Tibial nerve (tissue), 4 donors: ENCODE data around the gene RNPEPL1. TPM values are rescaled to one million over a fixed set of nuclear protein-coding genes. Genes with fewer than 3 reads are reported as not detected.

Experiments used
- DNase-seq, 2 donors: peaks; one replicate each; pipeline ENCODE4 v3.0.0-alpha.2; 2019; ENCODE audit warnings: low spot score in 2 of 2
- H3K27ac ChIP-seq, 4 donors: fragments of 200-600 bp; sonication (generic) in 3 of 4; one replicate each; pipeline ENCODE4 v1.5.1; 2017 to 2019; ENCODE audit warnings: mild to moderate bottlenecking in 1 of 4
- H3K27me3 ChIP-seq, 2 donors: fragments of 200-600 bp; sonication (generic) in 1 of 2; one replicate each; pipeline versions ENCODE4 v1.5.1 to v1.6.0; 2017 to 2019
- H3K36me3 ChIP-seq, 3 donors: fragments of 200-600 bp; sonication (generic); one replicate each; pipeline ENCODE4 v1.5.1; 2018 to 2019
- H3K4me1 ChIP-seq, 4 donors: fragments of 200-600 bp; sonication (generic) in 3 of 4; one replicate each; pipeline ENCODE4 v1.5.1; 2017 to 2019
- H3K4me3 ChIP-seq, 4 donors: fragments of 200-600 bp; sonication (generic) in 3 of 4; one replicate each; pipeline ENCODE4 v1.5.1; 2017 to 2019; ENCODE audit warnings: mild to moderate bottlenecking in 1 of 4, moderate library complexity in 1 of 4
- H3K9me3 ChIP-seq, 4 donors: fragments of 200-600 bp; sonication (generic) in 3 of 4; one replicate each; pipeline ENCODE4 v1.5.1; 2017 to 2019
- EP300 ChIP-seq, 2 donors: sonication (generic); formaldehyde crosslinking; IDR thresholded peaks; one replicate each; pipeline ENCODE4 v1.6.1; 2017; ENCODE audit warnings: antibody characterized with exemption in 2 of 2, mild to moderate bottlenecking in 1 of 2
- POLR2A ChIP-seq, 2 donors: fragments of 450-650 bp; IDR thresholded peaks; one replicate each; pipeline ENCODE4 v1.6.1; 2017; ENCODE audit warnings: antibody characterized with exemption in 2 of 2, mild to moderate bottlenecking in 2 of 2, moderate library complexity in 2 of 2
- WGBS, 2 donors: methylation state at CpG; one replicate each; pipeline ENCODE4 v1.1.5; 2018; 5-methylcytosine and 5-hydroxymethylcytosine counted together
- total RNA-seq, 4 donors: library from RNA; depleted of rRNA; stranded (reverse); fragments of >200 nt; gene quantifications; one replicate each; pipeline ENCODE4 v1.1.0, GENCODE V29; 2016
- TF ChIP-seq, protein P1 (sequence below), 5 experiments: fragments of 200-600 bp in 3 of 5; fragments of 450-650 bp in 2 of 5; sonication (generic) in 3 of 5; IDR thresholded peaks; one replicate each; pipeline ENCODE4 v1.5.1; 2016 to 2019; ENCODE audit warnings: antibody characterized with exemption in 5 of 5, mild to moderate bottlenecking in 3 of 5, moderate library complexity in 2 of 5

Gene RNPEPL1
- total RNA-seq, 4 donors from 2014 or later: 55.3 to 90.6 (median 64.0) TPM

DNA sequence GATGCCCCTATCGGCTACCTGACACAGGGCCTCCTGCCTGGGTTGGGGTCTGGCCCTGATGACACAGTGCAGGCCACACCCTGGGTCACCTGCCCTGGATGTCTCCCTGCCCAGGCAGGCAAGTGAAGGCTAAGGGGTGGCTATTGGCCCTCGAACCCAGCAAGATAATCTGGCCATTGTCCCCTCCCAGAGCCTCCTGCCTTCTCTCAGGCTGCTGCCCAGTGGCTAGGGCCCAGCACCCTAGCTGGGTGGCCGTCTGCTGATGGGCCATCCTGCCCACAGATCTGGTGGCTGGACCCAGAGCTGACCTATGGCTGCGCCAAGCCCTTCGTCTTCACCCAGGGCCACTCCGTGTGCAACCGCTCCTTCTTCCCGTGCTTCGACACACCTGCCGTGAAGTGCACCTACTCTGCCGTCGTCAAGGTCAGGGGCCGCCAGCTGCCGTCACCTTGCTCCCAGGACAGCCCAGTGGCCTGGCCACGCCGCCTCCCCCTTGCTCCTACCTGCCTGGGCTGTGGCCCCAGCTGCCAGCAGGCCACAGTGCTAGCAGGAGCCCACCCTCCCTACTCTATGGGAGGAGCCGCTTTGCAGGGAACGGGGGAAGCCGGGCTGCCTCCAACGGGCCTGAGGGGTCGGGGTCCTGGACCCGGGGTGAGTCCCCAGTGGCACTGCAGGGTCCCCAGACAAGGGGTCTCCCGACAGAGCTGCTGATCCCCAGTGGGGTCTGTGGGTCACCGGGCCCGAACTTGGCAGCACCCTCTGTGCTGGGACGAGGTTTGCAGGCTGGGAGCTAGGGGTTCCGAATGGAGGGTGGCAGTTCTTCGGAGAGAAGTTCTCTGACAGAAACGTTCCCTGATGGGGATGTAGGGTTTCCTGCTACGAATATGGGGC, 4.1 kb downstream of the RNPEPL1 start:
- Histone ChIP-seq H3K27me3 (no peaks in the 10 kb centered on the region), H3K27ac (peak overlapping the region in 1 of 4 donors; percentile 7), H3K9me3 (no peaks in the 10 kb centered on the region), H3K36me3 (peaks cover 0 to 72% (median 14%) of the 10 kb centered on the region in 3 donors), H3K4me1 (peaks cover 0 to 47% (median 21%) of the 10 kb centered on the region in 4 donors), H3K4me3 (no peak overlapping the region)
- peak in 1 of 2 donors; percentile 5 for DNase-seq
- 82 to 86% methylated on average over 29 to 30 of the region's 30 CpGs for WGBS, 2 donors
- TF ChIP-seq, protein P1, sequence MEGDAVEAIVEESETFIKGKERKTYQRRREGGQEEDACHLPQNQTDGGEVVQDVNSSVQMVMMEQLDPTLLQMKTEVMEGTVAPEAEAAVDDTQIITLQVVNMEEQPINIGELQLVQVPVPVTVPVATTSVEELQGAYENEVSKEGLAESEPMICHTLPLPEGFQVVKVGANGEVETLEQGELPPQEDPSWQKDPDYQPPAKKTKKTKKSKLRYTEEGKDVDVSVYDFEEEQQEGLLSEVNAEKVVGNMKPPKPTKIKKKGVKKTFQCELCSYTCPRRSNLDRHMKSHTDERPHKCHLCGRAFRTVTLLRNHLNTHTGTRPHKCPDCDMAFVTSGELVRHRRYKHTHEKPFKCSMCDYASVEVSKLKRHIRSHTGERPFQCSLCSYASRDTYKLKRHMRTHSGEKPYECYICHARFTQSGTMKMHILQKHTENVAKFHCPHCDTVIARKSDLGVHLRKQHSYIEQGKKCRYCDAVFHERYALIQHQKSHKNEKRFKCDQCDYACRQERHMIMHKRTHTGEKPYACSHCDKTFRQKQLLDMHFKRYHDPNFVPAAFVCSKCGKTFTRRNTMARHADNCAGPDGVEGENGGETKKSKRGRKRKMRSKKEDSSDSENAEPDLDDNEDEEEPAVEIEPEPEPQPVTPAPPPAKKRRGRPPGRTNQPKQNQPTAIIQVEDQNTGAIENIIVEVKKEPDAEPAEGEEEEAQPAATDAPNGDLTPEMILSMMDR (IDR thresholded peaks at IDR 0.05): no peak
- TF ChIP-seq EP300 (IDR thresholded peaks at IDR 0.05) (no peak), POLR2A (IDR thresholded peaks at IDR 0.05) (no peak)

DNA sequence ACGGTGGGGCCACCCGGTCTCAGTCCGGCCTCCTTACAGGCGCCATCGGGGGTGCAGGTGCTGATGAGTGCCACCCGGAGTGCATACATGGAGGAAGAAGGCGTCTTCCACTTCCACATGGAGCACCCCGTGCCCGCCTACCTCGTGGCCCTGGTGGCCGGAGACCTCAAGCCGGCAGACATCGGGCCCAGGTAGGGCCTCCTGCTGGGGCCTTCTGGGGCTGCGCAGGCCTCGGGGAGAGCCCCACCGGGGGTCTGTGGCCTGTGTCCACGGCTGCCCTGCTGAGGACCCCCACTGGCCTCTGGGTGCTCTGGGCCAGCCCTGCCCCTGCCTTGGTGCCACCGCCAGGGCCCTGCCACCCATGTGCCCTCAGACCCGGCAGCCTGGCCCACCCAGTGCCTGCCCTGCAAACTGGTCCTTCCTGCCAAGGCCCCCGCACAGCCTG, 4.8 kb downstream of the RNPEPL1 start:
- Histone ChIP-seq H3K4me1 (peaks cover 0 to 50% (median 18%) of the 10 kb centered on the region in 4 donors), H3K9me3 (no peaks in the 10 kb centered on the region), H3K4me3 (no peak overlapping the region), H3K27ac (peak overlapping the region in 2 of 4 donors; percentile 7 to 58), H3K36me3 (peaks cover 0 to 79% (median 21%) of the 10 kb centered on the region in 3 donors), H3K27me3 (no peaks in the 10 kb centered on the region)
- TF ChIP-seq, protein P1 (IDR thresholded peaks at IDR 0.05): no peak
- TF ChIP-seq POLR2A (IDR thresholded peaks at IDR 0.05) (no peak), EP300 (IDR thresholded peaks at IDR 0.05) (no peak)
- DNase-seq: no peak
- WGBS, 2 donors: 80 to 86% methylated on average over 11 to 20 of the region's 20 CpGs

DNA sequence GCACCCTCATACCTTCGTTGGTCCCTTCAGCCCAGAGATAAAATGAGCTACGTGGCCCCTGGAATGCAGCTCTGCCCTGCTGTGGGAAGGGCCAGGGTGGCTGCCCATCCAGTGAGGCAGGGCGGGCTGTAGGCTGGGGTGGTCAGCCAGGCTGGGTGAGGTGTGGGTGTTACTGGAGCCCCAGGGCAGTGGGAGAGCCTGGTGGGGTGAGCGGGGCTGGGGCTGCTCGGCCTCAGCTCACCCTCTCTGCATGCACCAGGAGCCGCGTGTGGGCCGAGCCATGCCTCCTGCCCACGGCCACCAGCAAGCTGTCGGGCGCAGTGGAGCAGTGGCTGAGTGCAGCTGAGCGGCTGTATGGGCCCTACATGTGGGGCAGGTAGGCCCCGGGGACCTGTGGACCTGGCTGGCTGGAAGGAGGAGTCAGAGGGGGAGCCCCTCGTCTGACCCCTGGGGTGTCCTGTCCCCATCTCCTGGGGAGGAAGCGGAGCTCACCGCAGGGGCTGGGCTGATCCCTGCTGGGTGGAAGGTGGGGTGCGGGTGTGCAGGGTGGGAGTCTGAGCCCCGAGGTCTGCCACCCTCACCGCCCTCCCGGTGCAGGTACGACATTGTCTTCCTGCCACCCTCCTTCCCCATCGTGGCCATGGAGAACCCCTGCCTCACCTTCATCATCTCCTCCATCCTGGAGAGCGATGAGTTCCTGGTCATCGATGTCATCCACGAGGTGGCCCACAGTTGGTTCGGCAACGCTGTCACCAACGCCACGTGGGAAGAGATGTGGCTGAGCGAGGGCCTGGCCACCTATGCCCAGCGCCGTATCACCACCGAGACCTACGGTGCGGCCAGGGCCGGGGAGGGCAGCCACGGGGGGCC, 5.5 kb downstream of the RNPEPL1 start:
- Histone ChIP-seq H3K27ac (peak overlapping the region in 1 of 4 donors; percentile 58), H3K36me3 (peaks cover 0 to 86% (median 21%) of the 10 kb centered on the region in 3 donors), H3K4me1 (peaks cover 0 to 56% (median 18%) of the 10 kb centered on the region in 4 donors), H3K4me3 (no peak overlapping the region), H3K27me3 (no peaks in the 10 kb centered on the region), H3K9me3 (no peaks in the 10 kb centered on the region)
- no peak for DNase-seq
- TF ChIP-seq, protein P1 (IDR thresholded peaks at IDR 0.05): no peak
- no peak for TF ChIP-seq POLR2A (IDR thresholded peaks at IDR 0.05)
- no peak for TF ChIP-seq EP300 (IDR thresholded peaks at IDR 0.05)
- WGBS, 2 donors: 84 to 92% methylated on average over 20 to 32 of the region's 37 CpGs

DNA sequence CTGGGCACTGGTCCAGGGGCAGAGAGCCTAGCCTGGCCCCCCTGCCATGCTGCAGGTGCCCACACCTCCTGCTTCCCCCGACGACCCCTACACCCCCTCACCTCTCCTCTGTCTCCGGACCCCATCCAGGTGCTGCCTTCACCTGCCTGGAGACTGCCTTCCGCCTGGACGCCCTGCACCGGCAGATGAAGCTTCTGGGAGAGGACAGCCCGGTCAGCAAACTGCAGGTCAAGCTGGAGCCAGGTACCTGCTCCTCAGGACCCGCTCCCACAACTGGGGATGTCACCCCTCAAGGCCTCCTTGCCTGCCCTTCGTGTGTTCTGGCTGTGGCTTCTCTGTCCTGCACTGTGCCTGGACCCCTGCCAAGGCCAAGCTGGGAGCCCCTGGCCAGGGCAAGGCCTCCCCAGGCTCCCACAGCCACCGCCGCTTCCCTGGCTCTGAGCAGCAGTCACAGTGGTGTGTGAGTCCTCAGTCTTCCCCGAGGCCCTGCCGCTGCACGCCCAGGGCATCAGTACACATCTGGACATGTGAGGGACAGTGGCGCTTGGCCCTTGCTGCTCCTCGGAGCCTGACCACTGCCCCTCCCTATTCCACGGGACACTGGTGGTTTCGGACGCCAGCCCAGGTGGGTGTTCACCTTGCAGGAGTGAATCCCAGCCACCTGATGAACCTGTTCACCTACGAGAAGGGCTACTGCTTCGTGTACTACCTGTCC, 6.3 kb downstream of the RNPEPL1 start:
- no peaks in the 10 kb centered on the region for H3K27me3 ChIP-seq
- H3K9me3 ChIP-seq: no peaks in the 10 kb centered on the region
- no peak overlapping the region for H3K4me3 ChIP-seq
- no peak for DNase-seq
- 85 to 86% methylated on average over 12 to 18 of the region's 21 CpGs for WGBS, 2 donors
- peak overlapping the region in 1 of 4 donors; percentile 58 for H3K27ac ChIP-seq
- H3K4me1 ChIP-seq: peaks cover 0 to 57% (median 20%) of the 10 kb centered on the region in 4 donors
- TF ChIP-seq EP300 (IDR thresholded peaks at IDR 0.05) (no peak), POLR2A (IDR thresholded peaks at IDR 0.05) (no peak)
- TF ChIP-seq, protein P1 (IDR thresholded peaks at IDR 0.05): no peak
- H3K36me3 ChIP-seq: peaks cover 0 to 86% (median 21%) of the 10 kb centered on the region in 3 donors
